KOPT-K1 (cell line): ENCODE measurements around the gene TBC1D22A.
"Not testable (repeated sequence)": the region's sequence is repeated elsewhere in the genome, so short reads cannot be mapped to it uniquely, and the experiment has no call there.

Experiments
- H3K27ac ChIP-seq: fragments of 200-600 bp; sonication (generic); 2 replicates; pipeline ENCODE4 v1.5.1; 2016; ENCODE audit warnings: antibody characterized with exemption, mild to moderate bottlenecking, low read depth, low read length; ENCODE audit not compliant: poor library complexity, severe bottlenecking
- H3K36me3 ChIP-seq: fragments of 200-600 bp; sonication (generic); 2 replicates; pipeline ENCODE4 v1.5.1; 2017; ENCODE audit warnings: antibody characterized with exemption, mild to moderate bottlenecking, low read length, moderate library complexity; ENCODE audit not compliant: insufficient read depth
- H3K9me3 ChIP-seq: fragments of 200-600 bp; sonication (generic); 2 replicates; pipeline ENCODE4 v1.5.1; 2017; ENCODE audit warnings: antibody characterized with exemption, low read length, mild to moderate bottlenecking; ENCODE audit not compliant: insufficient read depth, poor library complexity, severe bottlenecking

The TBC1D22A gene

GRCh38 chr22:46972256-46972655, 209.8 kb downstream of the TBC1D22A start:
- peaks cover 15% of the 10 kb centered on the region for H3K36me3 ChIP-seq
- no peaks in the 10 kb centered on the region for H3K9me3 ChIP-seq
- no peak overlapping the region for H3K27ac ChIP-seq

- Histone ChIP-seq H3K9me3 (no peaks in the 10 kb centered on the region), H3K36me3 (peaks cover 15% of the 10 kb centered on the region), H3K27ac (no peak overlapping the region)
Measured at GRCh38 chr22:46972901-46973831, 210.7 kb downstream of the TBC1D22A start.

- Histone ChIP-seq H3K27ac (no peak overlapping the region), H3K9me3 (no peaks in the 10 kb centered on the region), H3K36me3 (peaks cover 15% of the 10 kb centered on the region)
Measured at GRCh38 chr22:46974077-46974476, 211.6 kb downstream of the TBC1D22A start.

GRCh38 chr22:46974631-46975585, 212.5 kb downstream of the TBC1D22A start:
- Histone ChIP-seq H3K27ac (no peak overlapping the region), H3K9me3 (no peaks in the 10 kb centered on the region), H3K36me3 (peaks cover 22% of the 10 kb centered on the region)

GRCh38 chr22:46976143-46976542, 213.7 kb downstream of the TBC1D22A start:
- Histone ChIP-seq H3K36me3 (peaks cover 22% of the 10 kb centered on the region), H3K27ac (no peak overlapping the region)

GRCh38 chr22:46976598-46976997, 214.1 kb downstream of the TBC1D22A start:
- Histone ChIP-seq H3K27ac (no peak overlapping the region), H3K9me3 (no peaks in the 10 kb centered on the region), H3K36me3 (peaks cover 22% of the 10 kb centered on the region)

More at GRCh38 chr22:46976143-46976542, 213.7 kb downstream of the TBC1D22A start:
- no peaks in the 10 kb centered on the region for H3K9me3 ChIP-seq

- no peaks in the 10 kb centered on the region for H3K9me3 ChIP-seq
- no peak overlapping the region for H3K27ac ChIP-seq
- H3K36me3 ChIP-seq, result peaks cover 22% of the 10 kb centered on the region
Measured at GRCh38 chr22:46977656-46978343, 215.3 kb downstream of the TBC1D22A start.

GRCh38 chr22:46978668-46979067, 216.2 kb downstream of the TBC1D22A start:
- peaks cover 22% of the 10 kb centered on the region for H3K36me3 ChIP-seq
- H3K9me3 ChIP-seq, H3K27ac ChIP-seq: not testable (repeated sequence)

- H3K9me3 ChIP-seq, result no peaks in the 10 kb centered on the region
- H3K36me3 ChIP-seq, result peaks cover 18% of the 10 kb centered on the region
- no peak overlapping the region for H3K27ac ChIP-seq
Measured at GRCh38 chr22:46979506-46979905, 217.1 kb downstream of the TBC1D22A start.

GRCh38 chr22:46980392-46980791, 217.9 kb downstream of the TBC1D22A start:
- Histone ChIP-seq H3K36me3 (peaks cover 15% of the 10 kb centered on the region), H3K27ac (no peak overlapping the region), H3K9me3 (no peaks in the 10 kb centered on the region)

GRCh38 chr22:46982635-46983034, 220.2 kb downstream of the TBC1D22A start:
- Histone ChIP-seq H3K27ac (no peak overlapping the region), H3K36me3 (peaks cover 6% of the 10 kb centered on the region; the same call in 1 of the 2 replicates), H3K9me3 (no peaks in the 10 kb centered on the region)

- Histone ChIP-seq H3K9me3 (no peaks in the 10 kb centered on the region), H3K27ac (no peak overlapping the region), H3K36me3 (peaks cover 6% of the 10 kb centered on the region; the same call in 1 of the 2 replicates)
Measured at GRCh38 chr22:46983046-46983445, 220.6 kb downstream of the TBC1D22A start.

GRCh38 chr22:46984751-46985506, 222.5 kb downstream of the TBC1D22A start:
- H3K36me3 ChIP-seq, result no peaks in the 10 kb centered on the region
- H3K27ac ChIP-seq, result no peak overlapping the region
- no peaks in the 10 kb centered on the region for H3K9me3 ChIP-seq

- Histone ChIP-seq H3K36me3 (peaks cover 2% of the 10 kb centered on the region; the same call in 1 of the 2 replicates), H3K27ac (no peak overlapping the region), H3K9me3 (no peaks in the 10 kb centered on the region)
Measured at GRCh38 chr22:46985507-46985882, 223.0 kb downstream of the TBC1D22A start.
